B cell (primary cell): Measurements from ENCODE around the gene ALKBH2. TPM values are rescaled to one million over a fixed set of nuclear protein-coding genes. Genes with fewer than 3 reads are reported as not detected.

Experiments
- ATAC-seq: fragments of 200-7000 bp; cut with Tn5 transposase; one replicate; pipeline ENCODE4 v1.10.0; 2021; ENCODE audit warnings: low read depth, mild to moderate bottlenecking, moderate number of reproducible peaks, moderate library complexity
- CTCF ChIA-PET: fragments of 350-600 bp; sonication (Branson Sonifier 250); formaldehyde crosslinking; loops from one replicate; lab custom pipeline; 2021; ENCODE audit warnings: antibody characterized with exemption, inconsistent platforms; lab: Charles Lee
- POLR2A ChIA-PET: fragments of 350-600 bp; sonication (Branson Sonifier 250); formaldehyde crosslinking; loops from one replicate; lab custom pipeline; 2021; ENCODE audit warnings: antibody characterized with exemption; lab: Charles Lee
- DNase-seq: peaks from one replicate; pipeline ENCODE4 v3.0.0; 2013
- H2AFZ ChIP-seq: 2 replicates; pipeline ENCODE4 v1.6.1; 2012; ENCODE audit warnings: mild to moderate bottlenecking, low read depth, low read length; ENCODE audit not compliant: insufficient read depth, poor library complexity, severe bottlenecking
- H3K27ac ChIP-seq, 2 donors: 1 replicate in 1 of 2; 2 replicates in 1 of 2; pipeline ENCODE4 v1.5.1; 2012 to 2013; ENCODE audit warnings: low read length in 2 of 2, mild to moderate bottlenecking in 2 of 2, moderate library complexity in 1 of 2
- H3K27me3 ChIP-seq, 4 experiments: fragments of 200-600 bp in 1 of 4; sonication (generic) in 1 of 4; replicated peaks in 1 of 4; 1 replicate in 2 of 4; 2 replicates in 2 of 4; pipeline versions ENCODE4 v1.6.1 to v1.7.0; 2013 to 2016; ENCODE audit warnings: low read length in 3 of 4, mild to moderate bottlenecking in 2 of 4, mixed read lengths in 1 of 4, moderate library complexity in 1 of 4; ENCODE audit not compliant: insufficient read depth in 4 of 4, control insufficient read depth in 3 of 4; ENCODE audit errors: control extremely low read depth in 1 of 4
- H3K36me3 ChIP-seq, 2 experiments: replicated peaks in 1 of 2; 1 replicate in 1 of 2; 2 replicates in 1 of 2; pipeline versions ENCODE4 v1.6.1 to v1.7.1; 2013; ENCODE audit warnings: low read length in 1 of 2; ENCODE audit not compliant: insufficient read depth in 2 of 2, control insufficient read depth in 1 of 2; ENCODE audit errors: control extremely low read depth in 1 of 2, extremely low read depth in 1 of 2
- H3K4me1 ChIP-seq, 2 donors: fragments of 200-600 bp in 1 of 2; sonication (generic) in 1 of 2; 1 replicate in 1 of 2; 2 replicates in 1 of 2; pipeline versions ENCODE4 v1.5.1 to v1.6.1; 2013 to 2017; ENCODE audit warnings: low read length in 2 of 2; ENCODE audit not compliant: control insufficient read depth in 2 of 2, insufficient read depth in 2 of 2
- H3K4me2 ChIP-seq: replicated peaks from 2 replicates; pipeline ENCODE3; 2012; ENCODE audit warnings: mild to moderate bottlenecking, low read depth, low read length; ENCODE audit not compliant: poor library complexity, severe bottlenecking
- H3K4me3 ChIP-seq, 5 experiments: fragments of 200-600 bp in 1 of 5; sonication (generic) in 1 of 5; 1 replicate in 3 of 5; 2 replicates in 2 of 5; pipeline versions ENCODE4 v1.5.1 to v1.7.0; 2011 to 2016; ENCODE audit warnings: low read length in 4 of 5, mild to moderate bottlenecking in 4 of 5, low read depth in 2 of 5, control low read depth in 1 of 5, moderate library complexity in 1 of 5; ENCODE audit not compliant: insufficient read depth in 1 of 5; ENCODE audit errors: control extremely low read depth in 1 of 5, extremely low read depth in 1 of 5
- H3K79me2 ChIP-seq: fragments of 200-600 bp; sonication (generic); one replicate; pipeline ENCODE4 v1.6.0; 2016; ENCODE audit warnings: low read length; ENCODE audit not compliant: control insufficient read depth, insufficient read depth
- H3K9ac ChIP-seq: fragments of 200-600 bp; sonication (generic); 2 replicates; pipeline ENCODE4 v1.6.1; 2017; ENCODE audit warnings: mild to moderate bottlenecking, low read length, moderate library complexity
- H3K9me3 ChIP-seq, 3 donors: one replicate each; pipeline versions ENCODE4 v1.6.1 to v1.7.1; 2013; ENCODE audit warnings: low read length in 2 of 3; ENCODE audit not compliant: control insufficient read depth in 2 of 3, insufficient read depth in 1 of 3; ENCODE audit errors: control extremely low read depth in 1 of 3
- H4K20me1 ChIP-seq: 2 replicates; pipeline ENCODE4 v1.6.0; 2012; ENCODE audit warnings: mild to moderate bottlenecking, low read length; ENCODE audit not compliant: insufficient read depth, control insufficient read depth, poor library complexity, severe bottlenecking
- H3K27ac Mint-ChIP-seq: one replicate; pipeline ENCODE4 v1.8.0; 2021; ENCODE audit warnings: mixed read lengths
- H3K27me3 Mint-ChIP-seq: one replicate; pipeline ENCODE4 v1.8.0; 2021; ENCODE audit warnings: mixed read lengths
- H3K4me1 Mint-ChIP-seq: one replicate; pipeline ENCODE4 v1.8.0; 2021; ENCODE audit warnings: mixed read lengths
- H3K4me3 Mint-ChIP-seq: one replicate; pipeline ENCODE4 v1.8.0; 2021; ENCODE audit warnings: mixed read lengths
- H3K9me3 Mint-ChIP-seq: one replicate; pipeline ENCODE4 v1.8.0; 2022; ENCODE audit warnings: mixed read lengths; ENCODE audit not compliant: insufficient read depth
- CTCF ChIP-seq: fragments of 200-600 bp; IDR thresholded peaks from one replicate; pipeline ENCODE4 v1.8.0; 2022; ENCODE audit warnings: antibody characterized with exemption, mild to moderate bottlenecking
- EZH2 ChIP-seq: IDR thresholded peaks from 2 replicates; pipeline ENCODE4 v1.6.1; 2012; ENCODE audit warnings: borderline replicate concordance, low read depth, mild to moderate bottlenecking, moderate library complexity, low read length; ENCODE audit not compliant: insufficient read depth, poor library complexity, severe bottlenecking
- whole genome bisulfite sequencing: methylation state at CpG from one replicate; pipeline ENCODE4 v1.1.5; 2013; ENCODE audit warnings: missing lambda C conversion rate; ENCODE audit not compliant: insufficient coverage; 5-methylcytosine and 5-hydroxymethylcytosine counted together
- intact Hi-C: fragments of 100-400 bp; cut with micrococcal nuclease; formaldehyde crosslinking; loops from one replicate; pipeline ENCODE4 v1.10.0; 2022
- polyA plus RNA-seq: library from polyadenylated mRNA; depleted of rRNA; stranded (reverse); fragments of >200 nt; gene quantifications from 2 replicates; pipeline ENCODE4 v1.2.3, GENCODE V29; 2012
- total RNA-seq, 2 donors: library from RNA; stranded (reverse); fragments of 120-200 nt in 1 of 2; gene quantifications; 1 replicate in 1 of 2; 2 replicates in 1 of 2; pipeline versions ENCODE4 v1.2.3 to v1.2.4, GENCODE V29; 2013 to 2022

ALKBH2 gene
- total and polyA plus RNA-seq, 2 donors (not counting 1 experiment from before 2014, with no cell fraction given) = 14.6 TPM

DNA sequence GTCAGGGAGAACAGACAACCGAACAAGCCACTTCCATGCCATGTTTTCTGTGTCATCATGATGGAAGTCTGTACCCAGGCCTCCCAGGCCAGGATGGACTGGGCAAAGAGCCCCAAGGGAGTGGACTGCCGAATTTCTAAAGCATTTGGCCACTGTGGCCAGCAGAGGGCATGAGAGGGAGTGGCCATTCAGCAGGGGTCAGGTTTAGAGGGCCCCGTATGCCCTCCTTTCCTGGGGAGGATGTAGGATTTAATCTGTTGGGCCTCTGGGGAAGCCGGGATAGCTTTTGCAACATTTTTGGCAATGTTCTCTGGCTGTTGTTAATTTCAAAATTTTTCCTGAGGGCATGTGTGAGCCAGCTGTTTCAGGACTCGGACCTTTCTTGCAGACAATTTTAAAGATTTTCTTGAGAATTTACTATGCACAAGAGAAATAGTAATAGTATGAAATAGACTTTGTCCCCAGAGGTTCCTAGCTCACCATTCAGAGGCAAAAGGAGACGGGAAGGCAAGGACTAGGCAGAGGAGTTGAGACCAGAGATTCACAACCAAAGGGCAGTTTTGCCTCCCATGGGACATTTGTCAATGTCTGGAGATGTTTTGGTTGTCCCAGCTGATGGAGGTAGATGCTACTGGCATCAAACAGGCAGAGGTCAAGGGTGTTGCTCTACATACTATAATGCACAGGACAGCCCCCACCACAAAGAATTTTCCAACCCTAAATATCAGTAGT is 41.1 kb upstream of the ALKBH2 start:
- no peak overlapping the region for H3K27ac Mint-ChIP-seq
- Histone ChIP-seq H3K4me2 (no peak overlapping the region), H3K4me1 (no peaks in the 10 kb centered on the region), H3K79me2 (no peaks in the 10 kb centered on the region), H4K20me1 (no peaks in the 10 kb centered on the region), H3K9me3 (peaks cover 0 to 3% (median 0%) of the 10 kb centered on the region in 3 donors), H3K36me3 (no peaks in the 10 kb centered on the region), H3K9ac (no peak overlapping the region), H3K27me3 (no peaks in the 10 kb centered on the region), H3K4me3 (no peak overlapping the region), H2AFZ (no peak overlapping the region), H3K27ac (no peak overlapping the region)
- ATAC-seq (no peak), DNase-seq (no peak)
- H3K27me3 Mint-ChIP-seq = peaks cover 24% of the 10 kb centered on the region
- ChIA-PET CTCF (no interaction called here), POLR2A (no interaction called here)
- intact Hi-C loops = no loop called here
- H3K4me1 Mint-ChIP-seq = no peaks in the 10 kb centered on the region
- no peaks in the 10 kb centered on the region for H3K9me3 Mint-ChIP-seq
- 83% methylated on average over 5 of the region's 6 CpGs for WGBS
- TF ChIP-seq EZH2 = no peak
- peak; percentile 13 for TF ChIP-seq CTCF
- H3K4me3 Mint-ChIP-seq = no peak overlapping the region
